Measurements from ENCODE around the gene OR4C15. TPM values are rescaled to one million over a fixed set of nuclear protein-coding genes. Genes with fewer than 3 reads are reported as not detected.

The OR4C15 gene
- not detected in 2 replicates for total RNA-seq

GRCh38 chr11:55554169-55554568, at the start of gene OR4C15:
TSS of gene OR4C15 (plus strand) at chr11:55554469. CDS start at chr11:55554469, 0 bp downstream.
- no peaks in the 10 kb centered on the region for H3K36me3 ChIP-seq (ENCODE audit: insufficient read depth, low read length)
- DNase-seq (ENCODE audit: insufficient read length, low spot score, missing footprints): no peak
- H3K27me3 ChIP-seq (ENCODE audit: insufficient read depth, low read length): no peaks in the 10 kb centered on the region
- no peaks in the 10 kb centered on the region for H3K4me1 ChIP-seq (ENCODE audit: insufficient read depth, low read length)
- no peak within 1 kb of the TSS for H3K4me2 ChIP-seq (ENCODE audit: insufficient read depth, low read length)
- H3K27ac ChIP-seq (ENCODE audit: low read depth, low read length): no peak within 1 kb of the TSS
- no peaks in the 10 kb centered on the region for H3K9me3 ChIP-seq (ENCODE audit: low read depth, low read length)
- H3K79me2 ChIP-seq (ENCODE audit: insufficient read depth, low read length): no peaks in the 10 kb centered on the region
- H2AFZ ChIP-seq (ENCODE audit: low read length): no peak within 1 kb of the TSS
- no peak within 1 kb of the TSS for H3K4me3 ChIP-seq (ENCODE audit: insufficient read depth, low read length)
- TF ChIP-seq CTCF (IDR thresholded peaks at IDR 0.05; ENCODE audit: extremely low read depth, low read depth, low read length): no peak
- H4K20me1 ChIP-seq (ENCODE audit: insufficient read depth, low read length): no peaks in the 10 kb centered on the region

- H2AFZ ChIP-seq (ENCODE audit: low read length): no peak within 1 kb of the TSS
- H3K9me3 ChIP-seq (ENCODE audit: low read depth, low read length): no peaks in the 10 kb centered on the region
- H3K79me2 ChIP-seq (ENCODE audit: insufficient read depth, low read length): no peaks in the 10 kb centered on the region
- no peak within 1 kb of the TSS for H3K27ac ChIP-seq (ENCODE audit: low read depth, low read length)
- no peak for DNase-seq (ENCODE audit: insufficient read length, low spot score, missing footprints)
- H3K4me3 ChIP-seq (ENCODE audit: insufficient read depth, low read length): no peak within 1 kb of the TSS
- TF ChIP-seq CTCF (IDR thresholded peaks at IDR 0.05; ENCODE audit: extremely low read depth, low read depth, low read length): no peak
- H3K4me2 ChIP-seq (ENCODE audit: insufficient read depth, low read length): no peak within 1 kb of the TSS
- no peaks in the 10 kb centered on the region for H3K27me3 ChIP-seq (ENCODE audit: insufficient read depth, low read length)
- no peaks in the 10 kb centered on the region for H4K20me1 ChIP-seq (ENCODE audit: insufficient read depth, low read length)
- no peaks in the 10 kb centered on the region for H3K4me1 ChIP-seq (ENCODE audit: insufficient read depth, low read length)
- no peaks in the 10 kb centered on the region for H3K36me3 ChIP-seq (ENCODE audit: insufficient read depth, low read length)
These were observed 17.6 kb downstream of the OR4C15 start, which contains the start of gene OR4C16 for GRCh38 chr11:55571828-55572227. TSS of gene OR4C16 (plus strand) at chr11:55572128. CDS start at chr11:55572128, 0 bp downstream.

GRCh38 chr11:55572548-55572947, 18.3 kb downstream of the OR4C15 start:
- TF ChIP-seq CTCF (IDR thresholded peaks at IDR 0.05; ENCODE audit: extremely low read depth, low read depth, low read length): no peak
- H4K20me1 ChIP-seq (ENCODE audit: insufficient read depth, low read length): no peaks in the 10 kb centered on the region
- H3K4me3 ChIP-seq (ENCODE audit: insufficient read depth, low read length): no peak overlapping the region
- H3K36me3 ChIP-seq (ENCODE audit: insufficient read depth, low read length): no peaks in the 10 kb centered on the region
- no peaks in the 10 kb centered on the region for H3K79me2 ChIP-seq (ENCODE audit: insufficient read depth, low read length)
- H3K27ac ChIP-seq (ENCODE audit: low read depth, low read length): no peak overlapping the region
- no peak overlapping the region for H3K4me2 ChIP-seq (ENCODE audit: insufficient read depth, low read length)
- H3K9me3 ChIP-seq (ENCODE audit: low read depth, low read length): no peaks in the 10 kb centered on the region
- no peak overlapping the region for H2AFZ ChIP-seq (ENCODE audit: low read length)
- no peaks in the 10 kb centered on the region for H3K4me1 ChIP-seq (ENCODE audit: insufficient read depth, low read length)
- no peak for DNase-seq (ENCODE audit: insufficient read length, low spot score, missing footprints)
- no peaks in the 10 kb centered on the region for H3K27me3 ChIP-seq (ENCODE audit: insufficient read depth, low read length)

Other genes starting within 250 kb of the OR4C15 start
- not detected in 2 replicates for gene OR4A16, start 211.3 kb upstream of the OR4C15 start, total RNA-seq
- gene OR4A15, start 186.5 kb upstream of the OR4C15 start, total RNA-seq: not detected in 2 replicates
- not detected in 2 replicates for gene OR4C16, start 17.7 kb downstream of the OR4C15 start, total RNA-seq
- gene OR4C11, start 53.2 kb downstream of the OR4C15 start, total RNA-seq: not detected in 2 replicates
- gene OR4P4, start 80.6 kb downstream of the OR4C15 start, total RNA-seq: not detected in 2 replicates
- gene OR4S2, start 93.9 kb downstream of the OR4C15 start, total RNA-seq: not detected in 2 replicates
- gene OR4C6, start 107.7 kb downstream of the OR4C15 start, total RNA-seq: not detected in 2 replicates
- gene OR5D13, start 219.0 kb downstream of the OR4C15 start, total RNA-seq: not detected in 2 replicates
- not detected in 2 replicates for gene OR5D14, start 241.1 kb downstream of the OR4C15 start, total RNA-seq

All from osteoblast (primary cell).